SK-N-SH treated with all-trans-retinoic acid at 6 μM for 48 hours (cell line): Measurements from ENCODE around the gene CBX8.

ENCODE experiments used
- ATAC-seq: fragments of 200-7000 bp; cut with Tn5 transposase; 3 replicates; pipeline ENCODE4 v1.9.1; 2020; ENCODE audit warnings: mild to moderate bottlenecking, moderate library complexity
- ARNTL ChIP-seq: fragments of 450-650 bp; formaldehyde crosslinking; IDR thresholded peaks from 2 replicates; pipeline ENCODE4 v1.5.0; 2020; ENCODE audit warnings: low read depth, mild to moderate bottlenecking, moderate library complexity, borderline replicate concordance
- BACH2 ChIP-seq: fragments of 250-450 bp; sonication (Bioruptor Pico); IDR thresholded peaks from 2 replicates; pipeline ENCODE4 v1.9.0; 2021; ENCODE audit warnings: mild to moderate bottlenecking, borderline replicate concordance
- CREB5 ChIP-seq: fragments of 250-450 bp; sonication (Bioruptor Pico); IDR thresholded peaks from 2 replicates; pipeline ENCODE4 v1.5.1; 2020; ENCODE audit warnings: low read depth, mild to moderate bottlenecking, moderate library complexity
- CSDC2 ChIP-seq: fragments of 250-450 bp; sonication (Bioruptor Pico); IDR thresholded peaks from 2 replicates; pipeline ENCODE4 v1.5.0; 2020; ENCODE audit warnings: mild to moderate bottlenecking, moderate library complexity
- ESRRG ChIP-seq: fragments of 250-450 bp; sonication (Bioruptor Pico); IDR thresholded peaks from 2 replicates; pipeline ENCODE4 v1.6.1; 2021; ENCODE audit warnings: mild to moderate bottlenecking
- GLIS3 ChIP-seq: fragments of 250-450 bp; sonication (Bioruptor Pico); IDR thresholded peaks from 2 replicates; pipeline ENCODE4 v1.5.0; 2020; ENCODE audit warnings: mild to moderate bottlenecking, moderate library complexity
- ISL1 ChIP-seq: fragments of 250-450 bp; sonication (Bioruptor Pico); IDR thresholded peaks from 2 replicates; pipeline ENCODE4 v2.1.2; 2022; ENCODE audit warnings: mild to moderate bottlenecking, moderate library complexity
- OSR1 ChIP-seq: fragments of 250-450 bp; sonication (Bioruptor Pico); IDR thresholded peaks from 2 replicates; pipeline ENCODE4 v1.8.0; 2022; ENCODE audit warnings: moderate library complexity, mild to moderate bottlenecking, inconsistent platforms
- POU6F1 ChIP-seq: fragments of 250-450 bp; sonication (Bioruptor Pico); IDR thresholded peaks from 2 replicates; pipeline ENCODE4 v1.8.0; 2021; ENCODE audit warnings: low read depth, mild to moderate bottlenecking, moderate library complexity, borderline replicate concordance
- PPARA ChIP-seq: fragments of 250-450 bp; sonication (Bioruptor Pico); IDR thresholded peaks from 2 replicates; pipeline ENCODE4 v1.5.0; 2020; ENCODE audit warnings: mild to moderate bottlenecking, borderline replicate concordance
- RARB ChIP-seq: fragments of 250-450 bp; sonication (Bioruptor Pico); IDR thresholded peaks from 2 replicates; pipeline ENCODE4 v1.8.0; 2021; ENCODE audit warnings: mild to moderate bottlenecking, moderate library complexity
- TCF4 ChIP-seq: fragments of 250-450 bp; sonication (Bioruptor Pico); IDR thresholded peaks from 2 replicates; pipeline ENCODE4 v1.8.0; 2021; ENCODE audit warnings: mild to moderate bottlenecking, moderate library complexity, borderline replicate concordance
- TOX ChIP-seq: fragments of 250-450 bp; sonication (Bioruptor Pico); IDR thresholded peaks from 2 replicates; pipeline ENCODE4 v1.8.0; 2021; ENCODE audit warnings: mild to moderate bottlenecking, moderate library complexity, borderline replicate concordance
- TSHZ2 ChIP-seq: fragments of 250-450 bp; sonication (Bioruptor Pico); IDR thresholded peaks from 2 replicates; pipeline ENCODE4 v1.5.0; 2020; ENCODE audit warnings: mild to moderate bottlenecking, moderate library complexity
- ZC3H10 ChIP-seq: fragments of 250-450 bp; sonication (Bioruptor Pico); IDR thresholded peaks from 2 replicates; pipeline ENCODE4 v1.5.1; 2021; ENCODE audit warnings: mild to moderate bottlenecking, moderate library complexity
- ZFP3 ChIP-seq: fragments of 250-450 bp; sonication (Bioruptor Pico); IDR thresholded peaks from 2 replicates; pipeline ENCODE4 v1.5.0; 2020; ENCODE audit warnings: mild to moderate bottlenecking, moderate library complexity
- ZFP30 ChIP-seq: fragments of 450-650 bp; formaldehyde crosslinking; IDR thresholded peaks from 2 replicates; pipeline ENCODE4 v1.5.0; 2022; ENCODE audit warnings: mild to moderate bottlenecking, moderate library complexity
- ZNF565 ChIP-seq: fragments of 450-650 bp; formaldehyde crosslinking; conservative IDR thresholded peaks from 2 replicates; pipeline ENCODE4 v1.5.0; 2020; ENCODE audit warnings: low read depth, mild to moderate bottlenecking, moderate library complexity
- ZNF70 ChIP-seq: fragments of 450-650 bp; formaldehyde crosslinking; IDR thresholded peaks from 2 replicates; pipeline ENCODE4 v1.5.0; 2020; ENCODE audit warnings: mild to moderate bottlenecking, moderate library complexity
- ZNF8 ChIP-seq: fragments of 450-650 bp; formaldehyde crosslinking; IDR thresholded peaks from 2 replicates; pipeline ENCODE4 v1.5.0; 2020; ENCODE audit warnings: mild to moderate bottlenecking, moderate library complexity
- TF ChIP-seq, protein P1 (sequence below): fragments of 250-450 bp; sonication (Bioruptor Pico); IDR thresholded peaks from 2 replicates; pipeline ENCODE4 v1.8.0; 2020; ENCODE audit warnings: mild to moderate bottlenecking, moderate library complexity, borderline replicate concordance

The CBX8 gene

GRCh38 chr17:79785900-79786810, 10.7 kb downstream of the CBX8 start:
- ATAC-seq = no peak; the same call in 2 of the 3 replicates
- TF ChIP-seq POU6F1 (CRISPR knock-in tag) = no peak
- no peak for TF ChIP-seq GLIS3 (CRISPR knock-in tag)
- no peak for TF ChIP-seq ZFP3
- no peak for TF ChIP-seq CSDC2 (CRISPR knock-in tag)
- TF ChIP-seq ISL1 = no peak
- no peak for TF ChIP-seq ARNTL
- no peak for TF ChIP-seq ZFP30 (CRISPR knock-in tag)

DNA sequence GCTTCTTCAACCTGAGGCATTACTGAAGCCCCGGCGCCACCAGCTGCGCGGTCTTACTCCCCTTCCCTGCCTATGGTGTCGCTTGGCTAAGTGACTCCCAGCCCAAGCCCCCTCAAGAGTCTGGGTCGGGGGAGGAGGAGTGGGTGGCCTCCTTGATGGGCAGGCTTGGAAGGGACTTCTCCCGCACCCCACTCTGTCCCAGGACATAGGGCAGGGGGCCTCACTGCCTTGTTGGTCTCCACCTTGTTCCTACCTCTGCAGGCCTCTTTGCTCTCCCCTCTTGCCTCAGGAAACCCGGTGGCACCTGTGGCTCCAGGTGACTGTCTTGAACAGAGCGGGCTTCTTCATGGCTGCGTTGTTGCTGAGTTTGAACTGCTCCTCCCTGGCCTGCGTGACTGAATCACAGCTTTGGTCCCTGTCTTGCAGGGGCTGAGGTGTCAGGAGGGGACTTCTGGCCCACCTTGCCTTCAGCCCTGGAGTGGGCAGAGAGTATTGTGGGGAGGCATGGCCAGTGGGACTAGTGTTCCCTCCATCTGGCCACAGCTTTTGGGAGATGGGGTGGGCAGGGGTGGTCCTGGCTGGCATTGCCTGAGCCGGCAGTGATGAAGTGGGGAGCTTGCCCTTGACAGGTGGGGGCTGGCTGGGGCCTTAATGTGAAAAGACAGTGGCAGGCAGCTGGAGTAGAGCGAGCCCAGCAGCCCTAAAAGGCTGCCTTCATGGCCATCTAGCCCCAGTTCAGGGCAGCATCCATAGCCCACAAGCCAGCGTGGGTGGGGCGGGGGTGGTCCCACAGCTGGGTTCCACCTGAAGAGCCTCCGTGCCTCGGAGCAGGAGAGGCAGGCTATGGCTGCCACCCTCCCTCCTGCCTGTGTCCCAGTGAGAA, 11.6 kb downstream of the CBX8 start:
- ATAC-seq = no peak
- TF ChIP-seq GLIS3 (CRISPR knock-in tag) = no peak

- ATAC-seq = no peak
- TF ChIP-seq ESRRG (CRISPR knock-in tag) (no peak), PPARA (CRISPR knock-in tag) (no peak), RARB (CRISPR knock-in tag) (no peak), GLIS3 (CRISPR knock-in tag) (no peak), TSHZ2 (CRISPR knock-in tag) (no peak), ZFP30 (CRISPR knock-in tag) (no peak), TCF4 (CRISPR knock-in tag) (no peak), BACH2 (no peak), ZFP3 (no peak), OSR1 (CRISPR knock-in tag) (no peak)
- TF ChIP-seq, protein P1, sequence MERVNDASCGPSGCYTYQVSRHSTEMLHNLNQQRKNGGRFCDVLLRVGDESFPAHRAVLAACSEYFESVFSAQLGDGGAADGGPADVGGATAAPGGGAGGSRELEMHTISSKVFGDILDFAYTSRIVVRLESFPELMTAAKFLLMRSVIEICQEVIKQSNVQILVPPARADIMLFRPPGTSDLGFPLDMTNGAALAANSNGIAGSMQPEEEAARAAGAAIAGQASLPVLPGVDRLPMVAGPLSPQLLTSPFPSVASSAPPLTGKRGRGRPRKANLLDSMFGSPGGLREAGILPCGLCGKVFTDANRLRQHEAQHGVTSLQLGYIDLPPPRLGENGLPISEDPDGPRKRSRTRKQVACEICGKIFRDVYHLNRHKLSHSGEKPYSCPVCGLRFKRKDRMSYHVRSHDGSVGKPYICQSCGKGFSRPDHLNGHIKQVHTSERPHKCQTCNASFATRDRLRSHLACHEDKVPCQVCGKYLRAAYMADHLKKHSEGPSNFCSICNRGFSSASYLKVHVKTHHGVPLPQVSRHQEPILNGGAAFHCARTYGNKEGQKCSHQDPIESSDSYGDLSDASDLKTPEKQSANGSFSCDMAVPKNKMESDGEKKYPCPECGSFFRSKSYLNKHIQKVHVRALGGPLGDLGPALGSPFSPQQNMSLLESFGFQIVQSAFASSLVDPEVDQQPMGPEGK (CRISPR knock-in tag) = no peak
Observed at GRCh38 chr17:79784353-79785016, 12.4 kb downstream of the CBX8 start.

DNA sequence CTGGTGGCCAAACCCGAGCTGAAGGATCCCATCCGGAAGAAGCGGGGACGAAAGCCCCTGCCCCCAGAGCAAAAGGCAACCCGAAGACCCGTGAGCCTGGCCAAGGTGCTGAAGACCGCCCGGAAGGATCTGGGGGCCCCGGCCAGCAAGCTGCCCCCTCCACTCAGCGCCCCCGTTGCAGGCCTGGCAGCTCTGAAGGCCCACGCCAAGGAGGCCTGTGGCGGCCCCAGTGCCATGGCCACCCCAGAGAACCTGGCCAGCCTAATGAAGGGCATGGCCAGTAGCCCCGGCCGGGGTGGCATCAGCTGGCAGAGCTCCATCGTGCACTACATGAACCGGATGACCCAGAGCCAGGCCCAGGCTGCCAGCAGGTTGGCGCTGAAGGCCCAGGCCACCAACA, 13.0 kb downstream of the CBX8 start:
- no peak for ATAC-seq
- TF ChIP-seq ZNF8 (no peak), ZNF565 (CRISPR knock-in tag) (no peak), TOX (no peak), TSHZ2 (CRISPR knock-in tag) (no peak), TCF4 (CRISPR knock-in tag) (no peak), PPARA (CRISPR knock-in tag) (no peak), ZFP3 (no peak), CREB5 (CRISPR knock-in tag) (no peak), ISL1 (no peak), ZNF70 (CRISPR knock-in tag) (no peak), ZC3H10 (CRISPR knock-in tag) (no peak), BACH2 (no peak), ZFP30 (CRISPR knock-in tag) (no peak)
